Fibroblast of the aortic adventitia (primary cell): ENCODE data around the gene RCSD1. TPM values are rescaled to one million over a fixed set of nuclear protein-coding genes. Genes with fewer than 3 reads are reported as not detected.

Experiments used
- DNase-seq: peaks from one replicate; pipeline ENCODE4 v3.0.0-alpha.2; 2010; ENCODE audit warnings: low read depth
- H3K4me3 ChIP-seq: 2 replicates; pipeline ENCODE4 v1.5.1; 2011; ENCODE audit warnings: low read depth, mild to moderate bottlenecking, control low read depth, low read length, moderate library complexity
- CTCF ChIP-seq: IDR thresholded peaks from 2 replicates; pipeline ENCODE4 v1.5.1; 2011; ENCODE audit warnings: mild to moderate bottlenecking, low read length, control low read depth, inconsistent platforms; ENCODE audit not compliant: insufficient read depth
- total RNA-seq: library from RNA; depleted of rRNA; stranded (reverse); fragments of >200 nt; gene quantifications from 2 replicates; pipeline ENCODE4 v1.2.3, GENCODE V29; 2012; ENCODE audit warnings: low replicate concordance

RCSD1 gene
- total RNA-seq, 1 donor, result not detected

GRCh38 chr1:167703557-167703956 is 73.5 kb downstream of the RCSD1 start:
- H3K4me3 ChIP-seq, result no peak overlapping the region
- no peak for TF ChIP-seq CTCF
- no peak for DNase-seq

- no peak for TF ChIP-seq CTCF
- H3K4me3 ChIP-seq, result no peak overlapping the region
- no peak for DNase-seq
Measured at GRCh38 chr1:167704715-167705114, 74.7 kb downstream of the RCSD1 start.

- H3K4me3 ChIP-seq, result no peak overlapping the region
- no peak for DNase-seq
- TF ChIP-seq CTCF, result no peak
Measured at GRCh38 chr1:167705250-167705649, 75.2 kb downstream of the RCSD1 start.

GRCh38 chr1:167706363-167706762 is 76.3 kb downstream of the RCSD1 start:
- no peak for TF ChIP-seq CTCF
- no peak for DNase-seq
- no peak overlapping the region for H3K4me3 ChIP-seq

GRCh38 chr1:167706931-167707877 is 77.2 kb downstream of the RCSD1 start:
- DNase-seq, result no peak
- no peak for TF ChIP-seq CTCF
- no peak overlapping the region for H3K4me3 ChIP-seq

- no peak overlapping the region for H3K4me3 ChIP-seq
- no peak for DNase-seq
- no peak for TF ChIP-seq CTCF
Measured at GRCh38 chr1:167707942-167708341, 77.9 kb downstream of the RCSD1 start.
